ENCODE results near the gene OXSR1. TPM values are rescaled to one million over a fixed set of nuclear protein-coding genes. Genes with fewer than 3 reads are reported as not detected.

OXSR1 gene
- total RNA-seq, 1 donor from 2014 or later, result 32.7 TPM

GRCh38 chr3:38297537-38297936 is 132.2 kb downstream of the OXSR1 start:
- H3K9me3 ChIP-seq, result no peaks in the 10 kb centered on the region
- intact Hi-C loops (cut with DNase I), result no loop called here

GRCh38 chr3:38297947-38298711 is 132.8 kb downstream of the OXSR1 start:
- Histone ChIP-seq H3K4me1 (no peaks in the 10 kb centered on the region), H3K27ac (no peak overlapping the region), H3K36me3 (no peaks in the 10 kb centered on the region), H3K9me3 (no peaks in the 10 kb centered on the region), H3K4me3 (no peak overlapping the region), H3K27me3 (no peaks in the 10 kb centered on the region)
- no peak for DNase-seq
- ATAC-seq, result no peak
- peak; percentile 35 for TF ChIP-seq CTCF (IDR thresholded peaks at IDR 0.05)
- intact Hi-C loops (cut with DNase I), result no loop called here

More at GRCh38 chr3:38297537-38297936, 132.2 kb downstream of the OXSR1 start:
- Histone ChIP-seq H3K4me1 (no peaks in the 10 kb centered on the region), H3K36me3 (no peaks in the 10 kb centered on the region), H3K27ac (no peak overlapping the region), H3K4me3 (no peak overlapping the region), H3K27me3 (no peaks in the 10 kb centered on the region)
- DNase-seq (no peak), ATAC-seq (no peak)
- no peak for TF ChIP-seq CTCF (IDR thresholded peaks at IDR 0.05)

Other genes starting within 250 kb of the OXSR1 start
- 8.9 TPM for gene VILL, start 174.8 kb upstream of the OXSR1 start, total RNA-seq
- 32.2 TPM for gene PLCD1, start 135.9 kb upstream of the OXSR1 start, total RNA-seq
- 2.7 TPM for gene DLEC1, start 126.3 kb upstream of the OXSR1 start, total RNA-seq
- gene ACAA1, start 28.4 kb upstream of the OXSR1 start, total RNA-seq, result 81.7 TPM
- 70.2 TPM for gene MYD88, start 26.9 kb upstream of the OXSR1 start, total RNA-seq
- 0.41 TPM for gene SLC22A13, start 100.3 kb downstream of the OXSR1 start, total RNA-seq
- 0.20 TPM for gene SLC22A14, start 116.8 kb downstream of the OXSR1 start, total RNA-seq
- gene XYLB, start 181.2 kb downstream of the OXSR1 start, total RNA-seq, result 3.1 TPM